ENCODE measurements around the gene OLFML2B. TPM values are rescaled to one million over a fixed set of nuclear protein-coding genes. Genes with fewer than 3 reads are reported as not detected.
A peak's percentile ranks its signal among the peaks of the same experiment; 100 is the strongest.

OLFML2B gene
- total and polyA plus RNA-seq, 8 donors, result 0.31 to 56.0 (median 1.7) TPM; not detected in 1

DNA sequence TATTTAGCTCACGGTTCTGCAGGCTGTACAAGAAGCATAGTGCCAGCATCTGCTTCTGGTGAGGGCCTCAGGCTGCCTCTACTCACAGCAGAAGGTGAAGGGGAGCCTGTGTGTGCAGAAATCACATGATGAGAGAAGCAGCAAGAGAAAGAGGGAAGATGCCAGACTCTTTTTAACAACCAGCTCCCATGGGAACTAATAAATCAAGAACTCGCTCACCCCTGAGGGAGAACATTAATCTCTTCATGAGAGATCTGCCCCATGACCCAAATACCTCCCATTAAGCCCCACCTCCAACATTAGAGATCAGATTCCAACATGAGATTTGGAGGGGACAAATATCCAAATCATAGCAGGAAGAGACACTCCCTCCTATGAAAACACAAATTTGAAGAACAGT lies 74.1 kb downstream of the OLFML2B start:
- DNase-seq, result no peak
- Histone ChIP-seq H3K27me3 (no peaks in the 10 kb centered on the region), H3K27ac (no peak overlapping the region), H3K4me3 (no peak overlapping the region), H3K4me1 (peaks cover 0 to 15% (median 6%) of the 10 kb centered on the region in 4 donors), H3K9me3 (no peaks in the 10 kb centered on the region), H3K36me3 (peaks cover 3 to 12% (median 7%) of the 10 kb centered on the region in 4 donors)
- TF ChIP-seq EP300 (IDR thresholded peaks at IDR 0.05), result no peak
- TF ChIP-seq POLR2A (IDR thresholded peaks at IDR 0.05), result no peak
- TF ChIP-seq POLR2AphosphoS5 (IDR thresholded peaks at IDR 0.05), result no peak
- TF ChIP-seq, protein P1, sequence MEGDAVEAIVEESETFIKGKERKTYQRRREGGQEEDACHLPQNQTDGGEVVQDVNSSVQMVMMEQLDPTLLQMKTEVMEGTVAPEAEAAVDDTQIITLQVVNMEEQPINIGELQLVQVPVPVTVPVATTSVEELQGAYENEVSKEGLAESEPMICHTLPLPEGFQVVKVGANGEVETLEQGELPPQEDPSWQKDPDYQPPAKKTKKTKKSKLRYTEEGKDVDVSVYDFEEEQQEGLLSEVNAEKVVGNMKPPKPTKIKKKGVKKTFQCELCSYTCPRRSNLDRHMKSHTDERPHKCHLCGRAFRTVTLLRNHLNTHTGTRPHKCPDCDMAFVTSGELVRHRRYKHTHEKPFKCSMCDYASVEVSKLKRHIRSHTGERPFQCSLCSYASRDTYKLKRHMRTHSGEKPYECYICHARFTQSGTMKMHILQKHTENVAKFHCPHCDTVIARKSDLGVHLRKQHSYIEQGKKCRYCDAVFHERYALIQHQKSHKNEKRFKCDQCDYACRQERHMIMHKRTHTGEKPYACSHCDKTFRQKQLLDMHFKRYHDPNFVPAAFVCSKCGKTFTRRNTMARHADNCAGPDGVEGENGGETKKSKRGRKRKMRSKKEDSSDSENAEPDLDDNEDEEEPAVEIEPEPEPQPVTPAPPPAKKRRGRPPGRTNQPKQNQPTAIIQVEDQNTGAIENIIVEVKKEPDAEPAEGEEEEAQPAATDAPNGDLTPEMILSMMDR (IDR thresholded peaks at IDR 0.05), result no peak
- WGBS, 5 donors, result 90 to 98% (median 95%) methylated on average over 2 of the region's 2 CpGs
- intact Hi-C loops (cut with DNase I; ENCODE audit: low total_unique reads), result no loop called here

DNA sequence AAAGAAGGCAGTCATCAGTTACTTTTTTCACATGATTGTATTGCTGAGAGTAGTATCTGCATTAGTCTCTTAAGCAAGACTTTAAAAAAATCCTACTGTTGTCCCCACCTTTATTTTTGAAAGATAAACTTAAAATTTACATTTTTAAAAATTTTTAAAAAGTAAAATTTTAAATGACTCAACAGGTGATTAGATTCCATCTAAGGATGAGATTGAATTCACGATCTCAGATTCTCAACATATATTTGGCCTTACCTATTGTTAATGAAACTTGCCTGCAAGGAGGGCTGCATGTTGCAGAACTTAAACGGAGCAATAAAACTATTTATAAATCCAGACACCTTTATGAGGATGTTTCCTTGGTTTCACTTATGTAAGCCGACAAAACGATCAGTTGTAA lies 75.2 kb downstream of the OLFML2B start:
- Histone ChIP-seq H3K4me1 (peaks cover 0 to 4% (median under 1%) of the 10 kb centered on the region in 4 donors), H3K27me3 (no peaks in the 10 kb centered on the region), H3K27ac (no peak overlapping the region), H3K4me3 (no peak overlapping the region), H3K36me3 (peaks cover 5 to 19% (median 11%) of the 10 kb centered on the region in 4 donors), H3K9me3 (no peaks in the 10 kb centered on the region)
- 65 to 73% (median 71%) methylated on average over 4 of the region's 4 CpGs for WGBS, 5 donors
- intact Hi-C loops (cut with DNase I; ENCODE audit: low total_unique reads), result no loop called here
- TF ChIP-seq POLR2A (IDR thresholded peaks at IDR 0.05) (no peak), POLR2AphosphoS5 (IDR thresholded peaks at IDR 0.05) (no peak), EP300 (IDR thresholded peaks at IDR 0.05) (no peak)
- TF ChIP-seq, protein P1 (IDR thresholded peaks at IDR 0.05), result no peak
- no peak for DNase-seq

DNA sequence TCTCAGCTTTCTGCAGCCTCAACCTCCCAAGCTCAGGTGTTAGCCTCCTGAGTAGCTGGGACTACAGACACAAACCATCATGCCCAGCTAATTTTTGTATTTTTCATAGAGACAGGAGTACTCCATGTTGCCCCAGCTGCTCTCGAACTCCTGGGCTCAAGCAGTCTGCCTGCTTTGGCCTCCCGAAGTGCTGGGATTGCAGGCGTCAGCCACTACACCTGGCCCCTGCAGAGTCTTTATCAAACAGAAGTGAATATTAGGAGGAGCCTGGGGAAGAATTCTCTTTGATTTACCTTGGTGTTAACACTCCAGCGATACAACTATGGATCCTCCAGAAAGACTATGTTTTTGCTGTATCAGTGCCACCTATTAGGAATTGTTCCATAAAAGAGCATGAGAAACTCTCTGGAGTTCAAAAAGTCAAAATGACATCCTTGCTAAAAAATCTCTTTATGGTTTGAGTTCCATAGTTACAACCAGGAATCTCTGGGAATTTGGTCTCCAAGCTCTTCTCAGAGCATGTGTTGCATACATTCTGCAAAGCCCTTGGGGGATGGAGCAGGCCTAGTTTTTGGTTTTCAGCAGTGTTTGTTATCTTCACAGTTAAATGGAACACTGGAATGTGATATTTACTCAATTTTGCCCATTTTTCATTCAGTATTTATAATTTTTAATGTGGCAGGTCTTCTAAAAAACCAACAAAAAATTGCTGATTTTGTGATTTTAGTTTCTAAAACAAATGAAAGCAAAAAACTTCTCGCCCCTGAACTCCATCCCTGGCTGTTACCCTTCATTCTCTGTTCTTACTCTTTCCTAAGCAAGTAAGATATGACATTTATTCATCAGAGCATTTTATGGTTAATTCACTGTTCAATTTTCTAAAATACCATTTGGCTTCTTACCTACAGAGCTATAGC lies 77.3 kb downstream of the OLFML2B start:
- H3K4me3 ChIP-seq, result no peak overlapping the region
- DNase-seq, result peak in 1 of 2 donors; percentile 68
- no peaks in the 10 kb centered on the region for H3K4me1 ChIP-seq
- no peaks in the 10 kb centered on the region for H3K9me3 ChIP-seq
- peaks cover 11 to 31% (median 27%) of the 10 kb centered on the region in 4 donors for H3K36me3 ChIP-seq
- TF ChIP-seq POLR2AphosphoS5 (IDR thresholded peaks at IDR 0.05) (no peak), EP300 (IDR thresholded peaks at IDR 0.05) (no peak), POLR2A (IDR thresholded peaks at IDR 0.05) (no peak)
- TF ChIP-seq, protein P1 (IDR thresholded peaks at IDR 0.05), result no peak
- H3K27me3 ChIP-seq, result no peaks in the 10 kb centered on the region
- intact Hi-C loops (cut with DNase I; ENCODE audit: low total_unique reads), result no loop called here
- 87 to 96% (median 93%) methylated on average over 5 of the region's 5 CpGs for WGBS, 5 donors
- no peak overlapping the region for H3K27ac ChIP-seq

DNA sequence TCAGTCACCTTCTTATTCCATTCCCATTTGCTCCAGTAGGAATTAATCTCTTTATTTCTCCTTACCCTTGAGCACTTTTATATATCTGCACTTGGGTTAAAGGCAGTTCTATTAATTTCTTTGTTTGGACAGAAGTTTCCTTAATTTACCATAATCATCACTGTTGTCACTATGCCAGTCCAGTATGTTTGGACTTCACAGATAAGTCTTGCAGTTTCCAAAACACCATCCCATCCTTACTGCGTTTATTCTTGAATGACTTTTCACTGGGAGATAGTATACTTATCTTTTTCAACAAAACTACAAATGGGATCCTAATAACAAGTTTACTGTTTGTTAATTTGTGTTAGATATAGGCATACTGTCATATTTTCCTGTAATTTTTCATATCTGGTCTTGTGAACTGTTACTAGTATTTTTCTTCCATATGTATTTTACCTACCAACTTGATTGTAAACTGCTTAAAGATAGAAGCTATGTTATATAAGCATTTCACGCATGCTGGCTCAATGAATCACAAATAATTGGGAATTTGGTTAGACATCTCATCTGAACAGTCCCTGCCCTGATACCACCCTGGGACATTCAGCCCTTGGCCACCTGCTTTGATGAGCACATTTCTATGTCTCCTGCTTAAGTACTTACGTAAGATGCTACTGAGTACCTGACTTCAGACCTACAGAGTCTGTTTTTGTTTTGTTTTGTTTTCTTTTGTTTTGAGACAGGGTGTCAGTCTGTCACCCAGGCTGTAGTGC lies 78.2 kb downstream of the OLFML2B start:
- no peak for DNase-seq
- intact Hi-C loops (cut with DNase I; ENCODE audit: low total_unique reads), result no loop called here

More for the DNA sequence above, 78.2 kb downstream of the OLFML2B start:
- WGBS, 5 donors, result 84 to 90% (median 88%) methylated on average over 3 of the region's 3 CpGs
- Histone ChIP-seq H3K27ac (no peak overlapping the region), H3K9me3 (no peaks in the 10 kb centered on the region), H3K36me3 (peaks cover 11 to 31% (median 27%) of the 10 kb centered on the region in 4 donors), H3K27me3 (no peaks in the 10 kb centered on the region), H3K4me1 (no peaks in the 10 kb centered on the region), H3K4me3 (no peak overlapping the region)
- TF ChIP-seq POLR2AphosphoS5 (IDR thresholded peaks at IDR 0.05) (no peak), POLR2A (IDR thresholded peaks at IDR 0.05) (no peak), EP300 (IDR thresholded peaks at IDR 0.05) (no peak)
- TF ChIP-seq, protein P1 (IDR thresholded peaks at IDR 0.05), result no peak
